Nephron progenitor cell (in vitro differentiated cells): Measurements from ENCODE around the gene IST1.

Experiments
- DNase-seq: peaks from one replicate; pipeline ENCODE4 v3.0.0; 2021
- H3K27ac Mint-ChIP-seq: 2 replicates; pipeline ENCODE4 v1.8.0; 2021; ENCODE audit warnings: mild to moderate bottlenecking, moderate library complexity, mixed read lengths
- H3K27me3 Mint-ChIP-seq: 2 replicates; pipeline ENCODE4 v1.8.0; 2021; ENCODE audit warnings: mild to moderate bottlenecking, low read depth, mixed read lengths; ENCODE audit not compliant: poor library complexity
- H3K36me3 Mint-ChIP-seq: 2 replicates; pipeline ENCODE4 v1.8.0; 2021; ENCODE audit warnings: low read depth, mixed read lengths
- H3K4me1 Mint-ChIP-seq: 2 replicates; pipeline ENCODE4 v1.8.0; 2021; ENCODE audit warnings: mixed read lengths
- H3K4me3 Mint-ChIP-seq: 2 replicates; pipeline ENCODE4 v1.8.0; 2021; ENCODE audit warnings: mild to moderate bottlenecking, moderate library complexity, mixed read lengths
- H3K9me3 Mint-ChIP-seq: 2 replicates; pipeline ENCODE4 v1.8.0; 2021; ENCODE audit warnings: mild to moderate bottlenecking, moderate library complexity, mixed read lengths
- TF ChIP-seq, protein P1 (sequence below): fragments of 200-600 bp; sonication (generic); IDR thresholded peaks from 2 replicates; pipeline ENCODE4 v1.5.0; 2021; ENCODE audit warnings: antibody characterized with exemption

IST1 gene

GRCh38 chr16:71963125-71963875 lies 68.0 kb downstream of the IST1 start:
- Mint-ChIP-seq H3K9me3 (no peaks in the 10 kb centered on the region), H3K4me1 (peaks cover 28% of the 10 kb centered on the region), H3K27ac (no peak overlapping the region), H3K27me3 (peaks cover 8% of the 10 kb centered on the region), H3K36me3 (no peaks in the 10 kb centered on the region), H3K4me3 (no peak overlapping the region)
- no peak for DNase-seq
- TF ChIP-seq, protein P1, sequence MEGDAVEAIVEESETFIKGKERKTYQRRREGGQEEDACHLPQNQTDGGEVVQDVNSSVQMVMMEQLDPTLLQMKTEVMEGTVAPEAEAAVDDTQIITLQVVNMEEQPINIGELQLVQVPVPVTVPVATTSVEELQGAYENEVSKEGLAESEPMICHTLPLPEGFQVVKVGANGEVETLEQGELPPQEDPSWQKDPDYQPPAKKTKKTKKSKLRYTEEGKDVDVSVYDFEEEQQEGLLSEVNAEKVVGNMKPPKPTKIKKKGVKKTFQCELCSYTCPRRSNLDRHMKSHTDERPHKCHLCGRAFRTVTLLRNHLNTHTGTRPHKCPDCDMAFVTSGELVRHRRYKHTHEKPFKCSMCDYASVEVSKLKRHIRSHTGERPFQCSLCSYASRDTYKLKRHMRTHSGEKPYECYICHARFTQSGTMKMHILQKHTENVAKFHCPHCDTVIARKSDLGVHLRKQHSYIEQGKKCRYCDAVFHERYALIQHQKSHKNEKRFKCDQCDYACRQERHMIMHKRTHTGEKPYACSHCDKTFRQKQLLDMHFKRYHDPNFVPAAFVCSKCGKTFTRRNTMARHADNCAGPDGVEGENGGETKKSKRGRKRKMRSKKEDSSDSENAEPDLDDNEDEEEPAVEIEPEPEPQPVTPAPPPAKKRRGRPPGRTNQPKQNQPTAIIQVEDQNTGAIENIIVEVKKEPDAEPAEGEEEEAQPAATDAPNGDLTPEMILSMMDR = no peak

DNA sequence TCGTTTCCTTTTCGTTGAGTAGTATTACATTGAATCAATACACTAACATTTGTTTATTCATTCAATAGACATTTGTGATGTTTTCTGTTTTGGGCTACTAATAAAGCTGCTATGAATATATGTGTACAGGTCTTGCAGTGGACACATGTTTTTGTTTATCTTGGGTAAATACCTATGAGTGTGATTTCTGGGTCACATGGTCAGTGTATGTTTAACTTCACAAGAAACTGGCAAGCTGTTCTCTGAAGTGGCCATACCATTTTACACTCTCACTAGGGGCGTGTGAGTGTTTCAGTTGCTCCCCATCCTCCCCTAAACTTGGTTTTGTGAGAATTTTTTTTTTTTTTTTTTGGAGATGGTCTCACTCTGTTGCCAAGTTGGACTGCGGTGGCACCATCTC lies 69.9 kb downstream of the IST1 start:
- Mint-ChIP-seq H3K4me1 (peaks cover 28% of the 10 kb centered on the region), H3K4me3 (no peak overlapping the region), H3K27ac (no peak overlapping the region), H3K27me3 (peaks cover 5% of the 10 kb centered on the region), H3K9me3 (no peaks in the 10 kb centered on the region), H3K36me3 (no peaks in the 10 kb centered on the region)
- no peak for DNase-seq
- TF ChIP-seq, protein P1 = no peak

- Mint-ChIP-seq H3K4me1 (peaks cover 13% of the 10 kb centered on the region), H3K4me3 (no peak overlapping the region), H3K36me3 (no peaks in the 10 kb centered on the region), H3K27ac (peak overlapping the region; percentile 25), H3K9me3 (no peaks in the 10 kb centered on the region), H3K27me3 (peaks cover 10% of the 10 kb centered on the region)
- no peak for DNase-seq
- TF ChIP-seq, protein P1 = no peak
These were observed 71.6 kb downstream of the IST1 start for GRCh38 chr16:71966932-71967331.

DNA sequence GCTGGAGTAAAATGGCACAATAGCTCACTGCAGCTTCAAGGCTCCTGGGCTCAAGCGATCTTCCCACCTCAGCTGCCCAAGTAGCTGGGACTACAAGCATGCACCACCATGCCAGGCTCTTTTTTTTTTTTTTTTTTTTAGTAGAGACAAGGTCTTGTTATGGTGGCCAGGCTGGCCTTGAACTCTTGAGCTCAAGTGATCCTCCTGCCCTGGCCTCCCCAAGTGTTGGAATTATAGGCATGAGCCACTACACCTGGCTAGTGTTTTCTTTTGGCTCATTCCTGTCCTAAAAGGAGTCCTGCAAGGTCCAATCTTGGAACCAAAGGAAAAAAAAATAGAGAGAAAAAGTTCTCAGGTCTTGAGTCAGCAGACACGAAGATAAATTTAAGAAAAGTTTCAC lies 74.0 kb downstream of the IST1 start:
- Mint-ChIP-seq H3K36me3 (no peaks in the 10 kb centered on the region), H3K27me3 (peaks cover 18% of the 10 kb centered on the region), H3K4me3 (no peak overlapping the region), H3K9me3 (no peaks in the 10 kb centered on the region), H3K27ac (no peak overlapping the region), H3K4me1 (peaks cover 13% of the 10 kb centered on the region)
- DNase-seq = no peak
- TF ChIP-seq, protein P1 = no peak

- H3K4me3 Mint-ChIP-seq = no peak overlapping the region
- peaks cover 22% of the 10 kb centered on the region for H3K27me3 Mint-ChIP-seq
- no peak for DNase-seq
- no peaks in the 10 kb centered on the region for H3K36me3 Mint-ChIP-seq
- no peak overlapping the region for H3K27ac Mint-ChIP-seq
- TF ChIP-seq, protein P1 = no peak
- H3K4me1 Mint-ChIP-seq = peaks cover 7% of the 10 kb centered on the region
- no peaks in the 10 kb centered on the region for H3K9me3 Mint-ChIP-seq
These were observed 76.2 kb downstream of the IST1 start for GRCh38 chr16:71971571-71971970.

DNA sequence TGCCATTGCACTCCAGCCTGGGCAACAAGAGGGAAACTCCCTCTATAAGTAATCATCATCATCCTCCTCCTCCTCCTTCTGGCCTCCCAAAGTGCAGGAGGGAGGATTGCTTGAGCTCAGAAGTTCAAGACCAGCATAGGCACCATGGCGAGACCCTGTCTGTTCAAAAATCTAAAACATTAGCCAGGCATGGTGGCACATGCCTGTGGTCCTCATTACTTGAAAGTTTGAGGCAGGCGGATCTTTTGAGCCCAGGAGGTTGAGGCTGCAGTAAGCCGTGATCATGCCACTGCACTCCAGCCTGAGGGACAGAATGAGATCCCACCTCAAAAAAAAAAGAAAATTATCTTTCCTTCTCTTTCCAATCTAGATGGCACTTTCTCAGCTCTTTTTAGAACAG lies 77.0 kb downstream of the IST1 start:
- no peaks in the 10 kb centered on the region for H3K9me3 Mint-ChIP-seq
- no peak for DNase-seq
- peaks cover 22% of the 10 kb centered on the region for H3K27me3 Mint-ChIP-seq
- no peaks in the 10 kb centered on the region for H3K36me3 Mint-ChIP-seq
- H3K27ac Mint-ChIP-seq = no peak overlapping the region
- H3K4me3 Mint-ChIP-seq = no peak overlapping the region
- no peaks in the 10 kb centered on the region for H3K4me1 Mint-ChIP-seq
- TF ChIP-seq, protein P1 = no peak
